GM23248 (cell line): Measurements from ENCODE around the gene NTRK2.

Experiments used
- EZH2 ChIP-seq: fragments of 200-600 bp; sonication (generic); IDR thresholded peaks from 2 replicates; pipeline ENCODE4 v1.6.1; 2018; ENCODE audit warnings: antibody characterized with exemption, mild to moderate bottlenecking; ENCODE audit not compliant: insufficient read depth, poor library complexity, severe bottlenecking
- EZH2phosphoT487 ChIP-seq: fragments of 200-600 bp; sonication (generic); IDR thresholded peaks from 2 replicates; pipeline ENCODE4 v1.6.1; 2018; ENCODE audit warnings: antibody characterized with exemption, moderate library complexity, mild to moderate bottlenecking, low read depth; ENCODE audit not compliant: insufficient read depth

DNA sequence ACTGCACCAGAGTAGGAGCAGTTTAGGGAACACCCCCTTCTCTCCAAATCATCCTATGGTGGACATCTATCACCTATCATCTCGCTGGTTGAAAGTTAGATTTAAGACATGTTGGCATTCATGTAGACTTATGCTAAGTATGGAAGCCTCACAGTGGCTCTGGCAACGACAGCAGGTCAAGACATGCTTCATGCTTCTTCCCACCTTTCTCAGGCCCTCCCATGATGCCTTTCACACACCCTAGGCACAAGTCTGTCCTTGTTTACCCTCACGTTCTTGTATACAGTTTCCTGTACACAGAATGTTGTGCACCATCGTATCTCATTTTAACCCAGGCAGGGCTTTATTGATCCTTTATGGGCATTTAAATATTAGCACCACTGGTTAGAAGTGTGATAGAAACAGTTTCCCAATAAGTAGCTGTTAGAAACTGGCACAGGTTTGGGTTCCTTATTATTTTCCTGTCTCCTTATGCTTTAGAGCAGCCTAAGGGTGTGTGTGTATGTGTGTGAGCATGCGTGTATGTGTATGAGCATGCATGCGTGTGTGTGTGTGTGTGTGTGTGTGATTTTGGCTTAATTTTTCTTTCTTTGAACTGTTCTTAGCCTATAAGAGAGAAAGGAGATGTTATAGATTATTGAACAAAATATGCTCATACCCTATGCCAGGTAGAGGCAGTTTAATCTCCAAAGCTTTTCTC lies 160.6 kb downstream of the NTRK2 start:
- TF ChIP-seq EZH2 (no peak), EZH2phosphoT487 (no peak)
